ENCODE measurements around the gene ZC3H12D. TPM values are rescaled to one million over a fixed set of nuclear protein-coding genes. Genes with fewer than 3 reads are reported as not detected.
A peak's percentile ranks its signal among the peaks of the same experiment; 100 is the strongest.

The ZC3H12D gene
- total and polyA plus RNA-seq, 9 of the 15 experiments (the other 6 are each of a cell fraction or from before 2014, with no cell fraction given), result 0.04 to 0.27 (median 0.05) TPM; not detected in 3

- TF ChIP-seq DEAF1 (CRISPR knock-in tag; IDR thresholded peaks at IDR 0.05) (peak; percentile 95), MAZ (CRISPR knock-in tag; conservative IDR thresholded peaks at IDR 0.05 in 1 of 2, IDR thresholded peaks at IDR 0.05 in 1 of 2) (peak in 1 of 2 experiments; percentile 62; a peak in 1 of 4 replicates), CTBP1 (IDR thresholded peaks at IDR 0.05; ENCODE audit: borderline replicate concordance) (peak; percentile 53; the same call in 1 of the 2 replicates), ZNF232 (CRISPR knock-in tag; IDR thresholded peaks at IDR 0.05) (no peak), ARID3A (IDR thresholded peaks at IDR 0.05; ENCODE audit: borderline replicate concordance, low read depth, low read length) (0 out of 2 replicates have a peak, but pooled peaks have one; percentile 41), MCM5 (IDR thresholded peaks at IDR 0.05; ENCODE audit: low read depth) (no peak), RB1 (IDR thresholded peaks at IDR 0.05; ENCODE audit: low read depth) (peak; percentile 85), ZBTB7A (IDR thresholded peaks at IDR 0.05; ENCODE audit: borderline replicate concordance, control insufficient read depth, low read depth, low read length) (no peak), ZC3H11A (IDR thresholded peaks at IDR 0.05; ENCODE audit: low read depth, low read length) (0 out of 2 replicates have a peak, but pooled peaks have one; percentile 41), BHLHE40 (IDR thresholded peaks at IDR 0.05; ENCODE audit: low read length) (peak; percentile 61; the same call in 1 of the 2 replicates), HDGF (IDR thresholded peaks at IDR 0.05) (no peak), REST (IDR thresholded peaks at IDR 0.05; ENCODE audit: borderline replicate concordance) (peak; percentile 95), REST (CRISPR knock-in tag; IDR thresholded peaks at IDR 0.05; ENCODE audit: low read depth) (no peak), BDP1 (IDR thresholded peaks at IDR 0.05; ENCODE audit: insufficient read depth, insufficient read length) (no peak), EZH2 (IDR thresholded peaks at IDR 0.05; ENCODE audit: borderline replicate concordance, low read depth, low read length) (0 out of 2 replicates have a peak, but pooled peaks have one; percentile 31)
These were observed 52.7 kb downstream of the ZC3H12D start (continued) for GRCh38 chr6:149431905-149432775.

All from K562 (cell line).